ENCODE measurements around the gene SPRTN.

SPRTN gene

GRCh38 chr1:231338270-231339128, at the start of gene SPRTN:
Gene SPRTN (plus strand): TSS chr1:231338293. CDS start chr1:231338384, 91 bp downstream.
- in situ Hi-C loops (cut with MboI; ENCODE audit: low sequenced_read_pairs): no loop called here

- in situ Hi-C loops (cut with MboI; ENCODE audit: low sequenced_read_pairs): no loop called here
These were observed 42.2 kb upstream of the SPRTN start for GRCh38 chr1:231295938-231296337.

GRCh38 chr1:231301990-231302389, 36.1 kb upstream of the SPRTN start:
- in situ Hi-C loops (cut with MboI; ENCODE audit: low sequenced_read_pairs): no loop called here

GRCh38 chr1:231310391-231310934, 27.6 kb upstream of the SPRTN start:
- in situ Hi-C loops (cut with MboI; ENCODE audit: low sequenced_read_pairs): no loop called here

- in situ Hi-C loops (cut with MboI; ENCODE audit: low sequenced_read_pairs): no loop called here
These were observed 26.2 kb upstream of the SPRTN start for GRCh38 chr1:231311720-231312431.

GRCh38 chr1:231312432-231312788, 25.7 kb upstream of the SPRTN start:
- in situ Hi-C loops (cut with MboI; ENCODE audit: low sequenced_read_pairs): no loop called here

- in situ Hi-C loops (cut with MboI; ENCODE audit: low sequenced_read_pairs): no loop called here
These were observed 24.4 kb upstream of the SPRTN start for GRCh38 chr1:231313661-231314060.

- in situ Hi-C loops (cut with MboI; ENCODE audit: low sequenced_read_pairs): no loop called here
These were observed 22.2 kb upstream of the SPRTN start for GRCh38 chr1:231315887-231316286.

GRCh38 chr1:231317306-231318014, 20.6 kb upstream of the SPRTN start:
- in situ Hi-C loops (cut with MboI; ENCODE audit: low sequenced_read_pairs): no loop called here

- in situ Hi-C loops (cut with MboI; ENCODE audit: low sequenced_read_pairs): no loop called here
These were observed 20.1 kb upstream of the SPRTN start for GRCh38 chr1:231318015-231318355.

GRCh38 chr1:231318568-231318967, 19.5 kb upstream of the SPRTN start:
- in situ Hi-C loops (cut with MboI; ENCODE audit: low sequenced_read_pairs): no loop called here

- in situ Hi-C loops (cut with MboI; ENCODE audit: low sequenced_read_pairs): no loop called here
These were observed 19.0 kb upstream of the SPRTN start for GRCh38 chr1:231319080-231319479.

GRCh38 chr1:231322880-231323530, 15.1 kb upstream of the SPRTN start:
- in situ Hi-C loops (cut with MboI; ENCODE audit: low sequenced_read_pairs): no loop called here

GRCh38 chr1:231324660-231325059, 13.4 kb upstream of the SPRTN start:
- in situ Hi-C loops (cut with MboI; ENCODE audit: low sequenced_read_pairs): no loop called here

GRCh38 chr1:231326248-231326647, 11.8 kb upstream of the SPRTN start:
- in situ Hi-C loops (cut with MboI; ENCODE audit: low sequenced_read_pairs): no loop called here

GRCh38 chr1:231327617-231328016, 10.5 kb upstream of the SPRTN start:
- in situ Hi-C loops (cut with MboI; ENCODE audit: low sequenced_read_pairs): no loop called here

GRCh38 chr1:231329483-231329882, 8.6 kb upstream of the SPRTN start:
- in situ Hi-C loops (cut with MboI; ENCODE audit: low sequenced_read_pairs): no loop called here

GRCh38 chr1:231332761-231333160, 5.3 kb upstream of the SPRTN start:
- in situ Hi-C loops (cut with MboI; ENCODE audit: low sequenced_read_pairs): no loop called here

GRCh38 chr1:231334079-231334666, 3.9 kb upstream of the SPRTN start:
- in situ Hi-C loops (cut with MboI; ENCODE audit: low sequenced_read_pairs): no loop called here

GRCh38 chr1:231334952-231335351, 3.1 kb upstream of the SPRTN start:
- in situ Hi-C loops (cut with MboI; ENCODE audit: low sequenced_read_pairs): no loop called here
